ENCODE data around the gene CDAN1.

CDAN1 gene

DNA sequence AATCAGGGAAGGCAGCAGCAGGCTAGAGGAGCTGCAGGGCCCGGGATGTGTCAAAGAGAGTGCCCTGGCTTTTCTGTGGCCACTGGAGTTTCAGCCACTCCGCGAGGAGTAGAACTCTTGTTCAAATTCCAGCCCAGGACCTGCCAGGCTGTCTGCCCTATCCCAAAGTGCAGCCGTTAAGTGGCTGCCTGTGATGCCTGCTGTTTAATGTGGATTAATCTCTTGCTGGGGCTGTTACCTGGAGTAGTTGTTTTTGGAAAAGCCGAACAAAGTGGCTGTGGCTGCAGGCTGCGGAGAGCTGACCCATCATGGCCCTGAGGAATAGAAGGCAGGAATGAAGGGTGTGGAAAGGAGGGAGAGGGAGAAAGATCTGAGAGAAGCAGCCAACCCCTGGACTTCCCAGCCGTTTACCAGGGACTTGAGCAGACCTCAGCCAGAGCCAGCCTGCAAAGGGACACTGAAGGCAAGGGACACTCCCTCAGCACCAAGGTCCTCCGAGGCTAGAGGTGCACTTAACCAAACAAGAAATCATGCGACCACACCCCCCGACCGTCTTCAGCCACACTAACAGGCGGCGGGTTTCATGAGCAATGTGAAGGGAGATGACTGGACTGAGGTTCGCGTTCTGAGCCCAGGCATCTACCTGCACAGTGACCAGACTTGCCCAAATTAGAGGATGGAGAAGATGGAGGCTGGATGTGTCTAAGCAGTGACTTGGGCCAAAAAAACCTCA lies 4.7 kb downstream of the CDAN1 start:
- no peak for DNase-seq

DNA sequence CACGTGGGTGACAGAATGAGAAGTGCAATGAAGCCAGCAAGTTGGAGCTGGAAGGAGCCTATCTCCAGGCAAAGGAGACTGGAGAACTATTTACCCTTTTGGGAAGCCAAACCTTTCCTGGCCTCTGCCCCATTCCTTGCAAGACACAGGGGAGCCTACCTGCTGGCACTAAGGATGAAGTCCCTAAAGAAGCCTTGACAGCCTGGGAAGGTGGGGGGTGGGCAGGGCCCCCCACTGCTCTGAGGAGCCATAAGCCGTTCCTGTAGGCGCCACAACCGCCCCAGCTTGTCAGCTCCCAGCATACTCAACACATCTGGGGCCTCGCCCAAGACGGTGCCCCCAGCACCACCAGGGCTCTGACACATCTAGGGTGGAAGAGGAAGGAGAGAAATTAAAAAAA lies 5.5 kb downstream of the CDAN1 start:
- no peak for DNase-seq

DNA sequence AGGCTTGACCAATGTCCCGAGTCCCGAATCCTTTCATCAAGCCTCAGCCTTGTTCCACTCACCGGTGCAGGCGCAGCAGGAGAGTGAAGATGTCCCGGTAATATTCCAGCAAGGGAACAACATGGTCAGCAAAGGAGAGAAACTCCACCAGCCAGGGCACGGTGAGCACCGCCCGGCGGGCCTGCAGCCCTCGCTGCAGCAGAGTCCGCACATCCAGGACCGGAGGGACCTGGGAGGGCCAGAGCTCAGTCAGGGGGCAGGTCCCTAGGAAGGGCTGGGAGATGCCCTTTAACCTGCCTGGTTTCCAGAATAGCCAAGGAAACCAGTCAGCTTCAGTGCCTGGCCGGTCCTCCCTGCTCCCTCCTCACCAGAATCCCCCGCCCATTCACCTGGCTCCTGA lies 6.4 kb downstream of the CDAN1 start:
- DNase-seq, result no peak

DNA sequence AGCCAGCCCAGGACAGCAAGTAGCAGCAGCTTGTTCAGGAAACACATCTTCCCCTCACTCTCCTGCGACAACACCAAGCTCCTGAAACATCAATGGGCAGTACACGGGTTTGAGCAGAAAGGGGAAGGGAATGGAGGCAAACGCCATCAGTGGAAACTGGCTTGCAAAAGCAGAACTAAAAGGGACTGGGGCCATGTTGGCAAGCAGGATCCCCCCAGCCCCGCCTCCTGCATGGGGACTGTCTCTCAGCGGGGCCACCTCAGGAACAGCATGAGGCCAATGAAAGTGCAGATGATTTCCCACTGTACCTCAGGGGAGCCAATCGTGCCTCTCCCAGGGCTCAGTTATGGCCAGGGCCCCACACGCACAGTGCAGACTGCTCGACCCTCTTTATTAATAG lies 6.8 kb downstream of the CDAN1 start:
- no peak for DNase-seq

DNA sequence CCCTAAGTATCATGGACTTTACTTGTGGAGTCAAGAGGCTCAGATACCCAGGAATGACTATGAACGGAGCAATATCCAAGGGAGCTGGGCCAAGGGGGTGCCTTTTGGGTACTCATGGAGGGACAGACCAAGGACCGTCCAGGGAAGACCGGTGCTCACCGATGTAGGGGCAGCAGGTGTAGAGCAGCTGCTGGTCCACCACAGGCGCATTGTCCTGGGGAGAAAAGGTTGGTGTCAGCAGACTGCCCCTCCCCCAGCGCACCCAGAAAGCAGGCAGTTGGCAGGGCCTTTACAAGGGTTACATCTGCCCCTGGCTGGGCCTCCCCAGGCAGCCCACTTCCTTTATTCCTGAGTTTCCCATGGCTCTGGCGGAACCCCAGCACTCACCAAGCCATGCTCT lies 7.5 kb downstream of the CDAN1 start:
- no peak for DNase-seq

DNA sequence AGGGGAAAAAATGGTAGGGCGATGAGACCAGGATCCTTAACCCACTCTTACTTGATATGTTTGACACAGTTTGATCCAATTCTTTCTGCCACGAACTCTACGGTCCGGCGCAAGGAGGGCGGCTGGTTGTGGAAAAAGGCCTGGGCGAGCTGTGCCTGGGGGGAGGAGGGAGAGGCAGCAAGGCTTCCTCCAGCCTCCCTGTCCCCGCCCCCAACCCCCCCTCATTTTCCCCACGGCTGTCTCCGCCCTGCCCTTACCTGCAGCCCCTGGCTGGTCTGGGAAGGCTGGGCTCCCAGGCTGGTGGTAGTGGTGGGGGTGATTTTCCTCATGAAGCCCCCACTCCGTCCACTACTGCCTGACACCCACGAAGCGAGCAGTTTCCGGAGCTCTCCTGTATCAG lies 8.0 kb downstream of the CDAN1 start:
- DNase-seq, result no peak

DNA sequence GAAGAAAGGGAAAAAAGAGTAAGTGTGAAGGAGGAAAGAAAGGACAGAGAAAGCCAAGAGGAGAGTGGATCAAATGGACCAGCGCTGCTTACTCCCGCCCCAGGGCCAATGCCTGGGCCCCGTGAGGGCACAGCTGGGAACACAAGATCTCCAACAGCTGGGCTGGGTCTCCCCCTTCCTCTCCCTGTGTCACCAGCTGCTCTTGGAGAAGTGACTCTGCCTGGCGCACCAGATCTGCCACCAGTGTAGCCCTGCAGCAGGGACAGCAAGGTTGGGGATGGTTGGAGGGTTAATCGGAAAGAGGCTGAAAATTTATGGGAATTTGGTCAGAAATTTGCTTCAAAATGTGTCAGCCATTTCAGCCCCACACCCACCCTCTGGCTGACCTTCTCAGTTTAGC lies 8.4 kb downstream of the CDAN1 start:
- DNase-seq, result no peak

DNA sequence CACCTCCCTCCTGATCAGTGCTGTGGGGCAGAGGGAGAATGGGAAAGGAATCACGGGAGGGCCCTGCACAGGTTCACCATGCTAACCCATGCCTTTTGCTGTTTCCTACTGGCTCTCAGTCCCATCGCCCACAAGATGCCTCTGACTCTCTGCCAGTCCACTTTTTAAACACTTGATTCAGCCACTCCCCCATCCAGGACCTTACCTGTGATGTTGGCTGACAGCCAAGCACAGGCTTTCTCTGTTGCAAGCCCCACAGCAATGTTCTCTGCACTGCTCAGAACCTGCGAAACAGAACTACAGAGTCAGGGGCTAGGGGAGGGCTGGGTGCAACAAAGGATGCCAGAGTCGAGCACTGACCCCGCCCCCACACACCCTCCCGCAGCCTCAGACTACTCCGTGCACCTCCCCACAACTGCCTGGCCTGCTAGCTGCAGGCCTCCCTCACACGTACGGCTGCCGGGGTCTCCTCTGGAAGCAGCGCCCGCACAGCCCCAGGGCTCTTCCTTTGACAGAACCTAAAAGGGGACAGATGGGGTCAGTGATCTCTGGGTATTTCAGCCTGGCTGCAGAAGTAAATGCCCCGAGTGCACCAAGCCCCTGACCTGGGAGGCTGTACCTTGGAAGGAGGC lies 9.1 kb downstream of the CDAN1 start:
- DNase-seq, result no peak

DNA sequence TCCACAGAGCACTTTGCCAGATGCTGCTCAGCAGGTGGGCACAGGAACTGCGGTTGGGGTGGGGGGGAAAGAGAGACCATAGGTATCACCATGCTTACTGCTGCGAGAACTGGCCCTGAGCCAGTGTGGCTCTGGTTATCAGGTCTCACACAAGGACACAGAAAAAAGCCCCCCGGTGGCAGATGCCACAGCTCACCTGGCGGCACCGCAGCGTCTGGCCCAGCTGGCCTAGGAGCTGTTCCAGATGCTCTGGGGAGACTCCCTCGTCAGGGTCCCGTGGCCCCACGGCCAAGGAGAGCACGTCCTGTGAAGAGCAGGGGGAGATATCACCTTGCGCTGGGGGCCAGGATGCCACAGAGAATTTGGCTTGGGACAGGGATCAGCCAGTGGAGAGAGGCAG lies 10.8 kb downstream of the CDAN1 start:
- DNase-seq, result no peak

DNA sequence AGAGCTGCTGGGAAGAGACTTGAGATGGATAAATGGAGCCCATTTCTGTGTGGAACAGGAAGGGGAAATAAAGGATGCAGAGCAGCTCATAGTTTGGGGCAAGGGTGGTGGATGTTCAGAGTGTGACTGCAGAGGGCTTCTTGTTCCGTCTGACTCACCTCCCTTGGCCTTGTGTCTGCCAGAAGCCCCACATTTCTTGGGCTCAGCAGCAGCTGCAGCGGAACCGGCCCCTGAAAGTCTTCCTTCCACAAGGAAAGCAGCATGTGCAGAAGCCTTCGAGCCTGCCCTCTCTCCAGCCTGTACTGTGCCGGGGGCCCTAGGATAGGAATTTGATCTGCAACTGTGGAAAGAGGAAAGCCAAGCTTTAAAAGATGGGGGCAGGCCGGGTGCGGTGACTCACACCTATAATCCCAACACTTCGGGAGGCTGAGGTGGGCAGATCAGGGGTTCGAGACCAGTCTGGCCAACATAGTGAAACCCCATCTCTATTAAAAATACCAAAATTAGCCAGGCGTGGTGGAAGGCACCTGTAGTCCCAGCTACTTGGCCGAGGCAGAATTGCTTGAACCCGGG lies 11.5 kb downstream of the CDAN1 start:
- no peak for DNase-seq

DNA sequence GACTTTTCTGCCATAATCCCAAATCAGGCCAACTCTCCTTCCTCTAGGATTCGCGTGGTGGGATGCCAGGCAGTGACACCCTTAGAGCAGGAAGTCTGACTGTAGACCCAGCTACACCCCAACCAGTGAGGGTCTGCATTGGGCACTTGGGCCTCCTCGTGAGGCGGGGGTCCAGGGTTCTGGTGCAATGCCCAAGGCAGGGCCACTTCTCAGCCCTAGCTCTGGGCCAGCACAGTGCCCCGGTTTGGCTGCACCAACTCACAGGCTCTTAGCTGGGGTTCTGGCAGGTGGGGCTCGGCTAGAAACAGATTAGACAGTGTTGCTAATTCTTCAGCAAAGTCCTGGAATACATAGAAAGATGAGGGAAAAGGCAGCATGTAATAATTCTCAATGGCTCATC lies 12.7 kb downstream of the CDAN1 start:
- no peak for DNase-seq

DNA sequence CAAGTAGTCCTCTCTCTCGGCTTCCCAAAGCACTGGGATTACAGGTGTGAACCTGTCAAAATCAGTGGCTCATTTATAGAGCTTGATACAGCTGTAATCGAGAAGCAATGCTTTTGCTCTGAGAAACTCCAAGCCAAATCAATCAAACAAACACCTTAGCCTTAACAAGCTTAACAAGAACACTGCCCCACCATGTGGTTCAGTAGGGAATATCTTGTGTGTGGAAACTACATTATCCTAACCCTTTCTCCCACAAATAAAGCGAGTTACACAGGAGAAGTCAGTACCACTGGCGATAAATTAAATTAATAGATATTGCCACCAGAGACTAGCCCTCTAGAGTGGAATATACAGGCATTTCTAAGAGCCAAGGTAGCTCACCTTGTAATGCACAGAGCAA lies 13.9 kb downstream of the CDAN1 start:
- DNase-seq, result no peak

DNA sequence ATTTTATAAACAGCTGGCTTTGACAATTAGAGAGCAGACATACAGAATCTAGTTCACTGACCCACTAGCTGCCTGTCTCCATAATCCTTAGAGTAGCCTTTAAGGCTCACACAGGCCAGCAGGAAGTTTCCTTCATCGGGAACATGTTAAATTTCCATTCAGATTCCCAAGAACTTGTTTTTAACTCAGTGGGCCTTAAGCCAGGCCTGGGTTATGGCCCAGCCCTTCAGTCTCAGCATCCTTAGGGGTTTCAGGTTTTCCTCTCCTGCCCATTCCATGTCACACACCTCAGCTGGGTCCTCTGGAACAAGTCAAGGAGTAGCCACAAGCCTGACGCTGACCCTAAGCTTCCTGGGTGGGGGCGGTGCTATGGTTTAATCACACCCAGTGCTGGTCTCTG lies 15.0 kb downstream of the CDAN1 start:
- DNase-seq, result no peak

DNA sequence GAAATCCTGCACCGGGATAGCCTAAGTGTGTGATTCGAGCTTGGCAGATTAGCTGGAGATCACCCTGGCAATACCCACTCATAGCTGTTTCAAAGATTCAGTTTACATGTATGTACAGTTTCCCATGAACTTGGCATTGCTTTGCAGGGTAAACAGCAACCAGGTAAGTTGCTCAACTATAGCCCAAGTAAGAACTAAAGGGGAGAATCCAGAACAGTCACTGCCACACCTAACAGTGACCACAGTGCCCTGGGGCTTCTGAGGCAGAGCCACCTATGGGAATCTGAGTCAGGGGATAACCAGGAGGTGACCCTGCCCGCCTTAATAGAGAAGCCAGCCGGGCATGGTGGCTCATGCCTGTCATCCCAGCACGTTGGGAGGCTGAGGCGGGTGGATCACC lies 15.9 kb downstream of the CDAN1 start:
- no peak for DNase-seq

DNA sequence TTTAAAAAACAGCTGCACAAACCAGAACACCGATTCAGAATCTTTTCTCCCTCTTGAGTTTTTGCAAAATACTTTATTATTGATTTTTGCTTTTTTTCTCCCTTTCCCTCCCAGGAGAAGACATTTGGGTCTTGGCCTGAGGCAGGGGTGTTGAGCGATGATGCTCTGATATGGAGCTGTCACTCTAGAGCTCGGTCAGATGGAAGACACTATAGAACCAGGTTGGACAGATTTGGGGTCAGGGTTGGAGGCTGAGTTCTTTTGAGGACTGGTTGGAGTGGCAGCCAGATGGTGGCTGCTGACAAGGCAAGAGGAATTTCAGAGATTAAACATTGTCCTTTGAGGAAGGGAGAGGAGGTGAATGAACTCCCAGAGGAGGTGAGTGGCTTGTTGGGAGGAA lies 16.9 kb downstream of the CDAN1 start:
- no peak for DNase-seq

DNA sequence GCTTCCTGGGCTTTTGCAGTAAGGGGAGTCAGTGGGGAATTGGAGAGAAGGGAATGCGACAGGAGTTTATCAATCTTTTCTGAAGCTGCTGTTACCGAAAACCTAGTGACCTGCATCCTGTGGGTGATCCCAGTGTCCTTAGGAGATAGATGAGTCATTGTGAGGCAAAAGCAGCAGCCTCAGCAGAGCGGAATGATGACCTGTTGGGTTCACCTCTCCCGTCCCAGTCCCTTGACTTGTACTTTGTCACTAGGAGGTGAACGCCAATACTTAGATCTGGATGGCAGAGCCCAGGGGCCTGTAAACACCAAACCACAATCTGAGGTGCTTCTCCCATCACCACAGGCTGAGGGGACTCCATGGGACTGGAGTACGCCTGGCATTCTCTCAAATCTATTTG lies 17.9 kb downstream of the CDAN1 start:
- no peak for DNase-seq

DNA sequence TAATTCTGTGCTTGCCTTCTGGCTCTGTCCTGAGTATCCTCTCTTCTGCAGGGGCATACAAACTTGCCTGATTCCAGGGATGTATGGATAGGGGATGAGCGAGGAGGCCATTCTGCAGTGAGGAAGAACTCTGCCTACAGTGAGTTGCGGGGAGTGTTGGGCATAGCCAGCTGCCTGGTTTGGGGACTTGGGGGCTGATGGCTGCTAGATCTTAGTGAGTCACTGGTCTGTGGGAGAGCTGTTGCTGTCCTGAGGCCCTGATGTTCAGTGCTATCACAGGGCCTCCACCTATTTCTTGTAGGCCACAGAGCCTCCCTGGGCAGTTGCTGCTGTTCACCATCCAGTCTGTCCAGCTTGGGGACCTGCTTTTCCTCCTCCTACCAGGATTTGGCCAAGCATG lies 20.3 kb downstream of the CDAN1 start:
- peak; percentile 24 for DNase-seq

DNA sequence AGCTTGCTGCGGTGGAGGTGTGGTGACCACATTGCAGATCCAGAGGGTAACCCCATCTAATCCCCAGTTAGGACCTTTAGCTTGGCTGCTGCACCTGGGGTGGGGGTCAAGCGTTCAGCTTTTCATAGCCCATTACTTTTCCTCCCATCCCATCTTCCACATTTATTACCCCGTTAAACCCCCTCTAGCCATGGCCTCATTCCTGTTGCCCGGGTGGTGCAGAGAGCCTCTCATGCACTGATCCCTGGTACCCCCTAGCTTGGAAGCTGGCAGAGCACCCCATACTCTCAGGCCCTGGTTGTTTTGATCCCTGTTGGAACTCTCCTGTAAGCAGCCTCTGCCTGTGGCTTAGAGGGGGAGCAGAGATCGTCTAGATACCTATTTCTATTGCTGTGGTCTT lies 20.8 kb downstream of the CDAN1 start:
- DNase-seq, result no peak

DNA sequence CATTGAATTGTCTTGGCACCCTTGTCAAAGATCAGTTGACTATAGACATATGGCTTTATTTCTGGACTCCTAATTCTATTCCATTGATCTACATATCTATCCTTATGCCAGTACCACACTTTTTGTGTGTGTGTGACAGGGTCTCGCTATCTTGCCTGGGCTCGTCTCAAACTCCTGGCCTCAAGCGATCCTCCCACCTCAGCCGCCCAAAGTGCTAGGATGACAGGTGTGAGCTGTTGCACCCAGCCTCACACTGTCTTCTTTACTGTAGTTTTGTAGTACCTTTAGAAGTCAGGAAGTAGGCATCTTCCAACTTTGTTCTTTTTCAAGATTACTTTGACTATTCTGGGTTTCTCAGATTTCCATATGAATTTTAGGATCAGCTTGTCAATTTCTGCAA lies 24.3 kb downstream of the CDAN1 start:
- no peak for DNase-seq

DNA sequence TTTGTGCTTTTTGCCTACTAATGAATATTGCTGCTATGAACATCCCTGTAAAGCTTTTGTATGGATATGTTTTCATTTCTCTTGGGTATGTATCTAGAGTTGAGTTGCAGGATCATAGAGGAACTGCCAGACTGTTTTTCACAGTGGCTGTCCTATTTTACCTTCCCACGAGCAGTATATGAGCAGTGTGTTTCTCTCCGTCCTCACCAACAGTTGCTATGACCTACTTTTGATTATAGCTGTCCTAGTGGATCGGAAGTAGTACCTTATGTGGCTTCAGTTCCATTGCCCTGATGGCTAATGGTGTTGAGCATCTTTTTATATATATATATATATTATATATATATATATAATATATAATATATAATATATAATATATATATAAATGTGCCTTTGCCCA lies 25.2 kb downstream of the CDAN1 start:
- DNase-seq, result no peak

DNA sequence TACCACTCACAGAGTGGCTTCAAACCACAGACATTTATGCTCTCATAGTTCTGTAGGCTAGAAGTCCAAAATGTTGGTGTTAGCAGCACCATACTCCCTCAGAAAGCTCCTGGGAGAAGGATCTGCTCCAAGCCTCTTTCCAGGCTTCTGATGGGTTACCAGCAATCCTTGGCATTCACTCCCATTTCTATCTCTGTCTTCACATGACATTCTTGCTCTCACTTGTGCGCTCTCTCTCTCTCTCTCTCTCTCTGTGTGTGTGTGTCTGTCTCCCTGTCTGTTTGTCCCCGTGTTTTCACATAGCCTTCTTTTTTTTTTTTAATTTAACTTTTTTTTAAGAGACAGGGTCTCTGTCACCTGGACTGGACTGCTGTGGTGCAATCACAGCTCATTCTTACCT lies 26.3 kb downstream of the CDAN1 start:
- peak; percentile 9 for DNase-seq

DNA sequence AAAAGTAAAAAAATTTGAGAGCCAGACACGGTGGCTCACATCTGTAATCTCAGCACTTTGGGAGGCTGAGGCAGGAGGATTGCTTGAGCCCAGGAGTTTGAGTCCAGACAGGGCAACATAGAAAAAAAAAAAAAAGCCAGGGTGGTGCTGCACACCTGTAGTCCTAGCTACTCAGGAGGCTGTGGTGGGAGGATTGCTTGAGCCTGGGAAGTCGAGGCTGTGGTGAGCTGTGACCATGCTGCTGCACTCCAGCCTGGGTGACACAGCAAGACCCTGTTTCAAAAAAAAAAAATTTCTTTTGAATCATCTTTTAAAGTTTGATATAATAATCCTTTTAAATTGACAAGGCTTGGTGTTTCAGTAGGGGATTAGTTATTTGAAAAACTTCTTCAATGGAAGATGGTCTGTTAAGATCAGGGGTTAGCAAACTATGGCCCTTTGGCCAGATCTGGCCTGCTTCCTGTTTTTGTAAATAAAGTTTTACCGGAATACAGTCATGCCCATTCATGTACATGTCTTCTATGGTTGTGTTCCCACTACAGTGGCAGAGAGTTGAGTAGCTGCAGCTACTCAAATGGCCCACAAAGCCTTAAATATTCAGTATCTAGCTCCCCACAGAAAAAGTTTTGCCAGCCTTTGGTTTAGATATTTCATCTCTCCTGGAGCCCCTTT lies 28.9 kb downstream of the CDAN1 start:
- no peak for DNase-seq

DNA sequence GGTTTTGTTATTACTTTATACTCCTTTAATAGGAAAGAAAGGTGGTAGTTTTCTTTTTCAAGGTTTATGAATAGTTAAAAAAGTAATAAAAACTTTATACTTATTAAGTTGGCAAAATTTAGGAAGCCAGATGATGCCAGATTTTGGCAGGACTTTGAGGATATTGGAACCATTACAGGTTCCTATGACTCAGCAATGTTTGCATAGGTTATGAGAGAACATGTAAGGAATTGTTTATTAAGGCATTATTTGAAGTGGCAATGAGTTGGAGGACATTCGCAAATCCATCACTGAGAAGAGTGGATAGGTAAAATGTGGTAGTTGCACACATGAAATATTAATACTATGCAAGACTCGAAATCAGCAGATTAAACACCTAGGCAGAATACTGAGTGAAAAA lies 29.9 kb downstream of the CDAN1 start:
- no peak for DNase-seq

DNA sequence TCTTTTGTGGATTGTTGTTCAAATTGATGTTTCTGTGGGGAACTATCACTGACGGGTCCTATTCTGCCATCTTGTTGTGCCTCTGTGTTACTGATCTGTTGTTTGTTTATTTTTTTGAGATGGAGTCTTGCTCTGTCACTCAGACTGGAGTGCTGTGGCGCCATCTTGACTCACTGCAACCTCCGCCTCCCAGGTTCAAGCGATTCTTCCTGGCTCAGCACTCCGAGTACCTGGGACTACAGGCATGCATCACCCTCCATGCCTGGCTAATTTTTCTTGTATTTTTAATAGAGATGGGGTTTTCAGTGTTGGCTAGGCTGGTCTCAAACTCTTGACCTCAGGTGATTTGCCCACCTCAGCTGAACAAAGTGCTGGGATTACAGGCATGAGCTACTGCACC lies 31.6 kb downstream of the CDAN1 start:
- DNase-seq, result no peak
